CD4-positive, alpha-beta T cell treated with Interleukin-4 for 4 hours (primary cell): Measurements from ENCODE around the gene SSNA1.

Source experiments
- DNase-seq: peaks from one replicate; pipeline ENCODE4 v3.0.0-alpha.2; 2020

SSNA1 gene

GRCh38 chr9:137222190-137223077 lies 34.0 kb downstream of the SSNA1 start, which contains the start of gene RNF208:
Gene RNF208 (minus strand): TSS chr9:137222240. CDS start chr9:137221212, 1,028 bp downstream.
- no peak for DNase-seq

GRCh38 chr9:137223078-137223970 lies 34.8 kb downstream of the SSNA1 start:
- peak; percentile 99 for DNase-seq

- DNase-seq, result no peak
These were observed 36.6 kb downstream of the SSNA1 start, which contains the start of gene CYSRT1 for GRCh38 chr9:137224830-137225694. Gene CYSRT1 (plus strand): TSS chr9:137225174. CDS start chr9:137225622, 448 bp downstream.

GRCh38 chr9:137225699-137226331 lies 37.3 kb downstream of the SSNA1 start:
- DNase-seq, result no peak

- DNase-seq, result no peak
These were observed 38.0 kb downstream of the SSNA1 start for GRCh38 chr9:137226338-137227053.

- peak; percentile 76 for DNase-seq
These were observed 38.8 kb downstream of the SSNA1 start, which contains the start of gene RNF224 for GRCh38 chr9:137227054-137227852. Gene RNF224 (plus strand): TSS chr9:137227502. CDS start chr9:137228336, 834 bp downstream.

GRCh38 chr9:137227853-137228505 lies 39.5 kb downstream of the SSNA1 start:
- no peak for DNase-seq

GRCh38 chr9:137228506-137228967 lies 40.1 kb downstream of the SSNA1 start:
- DNase-seq, result no peak

- no peak for DNase-seq
These were observed 40.8 kb downstream of the SSNA1 start for GRCh38 chr9:137228968-137229896.

- no peak for DNase-seq
These were observed 41.6 kb downstream of the SSNA1 start for GRCh38 chr9:137229903-137230704.

- DNase-seq, result no peak
These were observed 42.4 kb downstream of the SSNA1 start, which contains the start of gene SLC34A3 for GRCh38 chr9:137230705-137231371. Gene SLC34A3 (plus strand): TSS chr9:137230901. CDS start chr9:137231703, 802 bp downstream.

- no peak for DNase-seq
These were observed 43.0 kb downstream of the SSNA1 start for GRCh38 chr9:137231372-137232039.

GRCh38 chr9:137232101-137232500 lies 43.6 kb downstream of the SSNA1 start:
- DNase-seq, result no peak

GRCh38 chr9:137232510-137232909 lies 44.0 kb downstream of the SSNA1 start:
- DNase-seq, result no peak

- no peak for DNase-seq
These were observed 44.9 kb downstream of the SSNA1 start for GRCh38 chr9:137233143-137233980.
